ENCODE data around the gene MAB21L3. TPM values are rescaled to one million over a fixed set of nuclear protein-coding genes. Genes with fewer than 3 reads are reported as not detected.

The MAB21L3 gene
- total RNA-seq, 1 experiment from 2014 or later: not detected

DNA sequence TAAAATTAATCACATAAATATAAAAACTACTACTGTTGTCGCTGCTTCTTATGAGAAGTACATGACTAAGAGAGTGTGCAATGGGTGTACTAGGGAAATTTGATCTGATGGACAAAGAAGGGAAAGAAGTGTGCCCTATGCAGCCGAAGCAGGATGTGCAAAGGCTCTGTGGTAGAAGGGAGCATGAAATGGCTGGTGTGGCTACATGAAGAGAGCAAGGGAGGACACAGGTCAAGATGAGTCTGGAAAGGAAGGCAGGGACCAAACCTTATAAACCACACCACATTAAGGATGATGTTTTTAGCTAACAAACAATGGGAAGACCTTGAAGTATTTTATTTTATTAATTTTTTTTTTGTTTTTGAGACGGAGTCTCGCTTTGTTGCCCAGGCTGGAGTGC, 20.0 kb downstream of the MAB21L3 start:
- H2AK5ac ChIP-seq (ENCODE audit: insufficient read length, low read length): no peak overlapping the region
- Mint-ChIP-seq H3K36me3 (ENCODE audit: insufficient read depth in 1 of 3, low read depth in 3 of 3) (no peaks in the 10 kb centered on the region; a peak in 1 of 7 replicates), H3K4me3 (no peak overlapping the region), H3K4me1 (no peaks in the 10 kb centered on the region), H3K27me3 (ENCODE audit: low read depth) (no peaks in the 10 kb centered on the region; the same call in 1 of the 2 replicates), H3K27ac (no peak overlapping the region), H3K9me3 (no peaks in the 10 kb centered on the region; a peak in 1 of 5 replicates)
- no peaks in the 10 kb centered on the region for H3K4me1 ChIP-seq (ENCODE audit: insufficient read depth, low read length)
- no peak overlapping the region for H4K91ac ChIP-seq (ENCODE audit: insufficient read length, low read depth, low read length)
- H2BK20ac ChIP-seq (ENCODE audit: low read depth, low read length, poor library complexity, severe bottlenecking): no peak overlapping the region
- no peak overlapping the region for H3K18ac ChIP-seq (ENCODE audit: insufficient read length, low read depth, low read length)
- no peak overlapping the region for H2BK5ac ChIP-seq (ENCODE audit: insufficient read length, low read length)
- H2BK12ac ChIP-seq (ENCODE audit: insufficient read length, low read depth, low read length): no peak overlapping the region
- H3K56ac ChIP-seq (ENCODE audit: insufficient read length, low read depth, low read length): no peak overlapping the region
- no peaks in the 10 kb centered on the region for H4K20me1 ChIP-seq (ENCODE audit: control insufficient read depth, insufficient read depth, insufficient read length)
- no peak overlapping the region for H3T11ph ChIP-seq (ENCODE audit: low read length)
- no CpG with 5 or more reads among the region's 4 CpGs for WGBS (ENCODE audit: extremely low coverage, insufficient read length, low lambda C conversion rate)
- no peak overlapping the region for H2AFZ ChIP-seq (ENCODE audit: low read length)
- H3K4ac ChIP-seq (ENCODE audit: low read depth, low read length): no peak overlapping the region
- no peak overlapping the region for H3K4me2 ChIP-seq (ENCODE audit: insufficient read depth, insufficient read length, low read length)
- no peak overlapping the region for H3K23ac ChIP-seq (ENCODE audit: insufficient read length, low read depth, low read length)
- no peaks in the 10 kb centered on the region for H3K79me1 ChIP-seq (ENCODE audit: insufficient read depth, low read depth, low read length, poor library complexity, severe bottlenecking)
- H2BK120ac ChIP-seq (ENCODE audit: low read depth, low read length, poor library complexity, severe bottlenecking): no peak overlapping the region
- no peak for DNase-seq
- no peak overlapping the region for H3K14ac ChIP-seq (ENCODE audit: insufficient read depth, low read length)
- H3K27ac ChIP-seq (ENCODE audit: insufficient read length, low read depth, low read length): no peak overlapping the region
- H3K79me2 ChIP-seq (ENCODE audit: insufficient read depth, low read length): no peaks in the 10 kb centered on the region
- no peak overlapping the region for H2BK15ac ChIP-seq (ENCODE audit: low read depth, low read length)
- no peak overlapping the region for H3K9ac ChIP-seq (ENCODE audit: extremely low read depth, insufficient read length, low read length)
- no peak overlapping the region for H4K8ac ChIP-seq (replicated peaks; ENCODE audit: insufficient read length, low read depth, low read length)
- no peaks in the 10 kb centered on the region for H3K23me2 ChIP-seq (ENCODE audit: insufficient read length, low read depth, low read length, poor library complexity, severe bottlenecking)
- no peaks in the 10 kb centered on the region for H3K9me3 ChIP-seq (ENCODE audit: control insufficient read depth, low read depth, low read length)
- no peak overlapping the region for H4K5ac ChIP-seq (ENCODE audit: insufficient read length, low read depth, low read length)
- H3K27me3 ChIP-seq (ENCODE audit: insufficient read depth, low read length): no peaks in the 10 kb centered on the region
- TF ChIP-seq, protein P1, sequence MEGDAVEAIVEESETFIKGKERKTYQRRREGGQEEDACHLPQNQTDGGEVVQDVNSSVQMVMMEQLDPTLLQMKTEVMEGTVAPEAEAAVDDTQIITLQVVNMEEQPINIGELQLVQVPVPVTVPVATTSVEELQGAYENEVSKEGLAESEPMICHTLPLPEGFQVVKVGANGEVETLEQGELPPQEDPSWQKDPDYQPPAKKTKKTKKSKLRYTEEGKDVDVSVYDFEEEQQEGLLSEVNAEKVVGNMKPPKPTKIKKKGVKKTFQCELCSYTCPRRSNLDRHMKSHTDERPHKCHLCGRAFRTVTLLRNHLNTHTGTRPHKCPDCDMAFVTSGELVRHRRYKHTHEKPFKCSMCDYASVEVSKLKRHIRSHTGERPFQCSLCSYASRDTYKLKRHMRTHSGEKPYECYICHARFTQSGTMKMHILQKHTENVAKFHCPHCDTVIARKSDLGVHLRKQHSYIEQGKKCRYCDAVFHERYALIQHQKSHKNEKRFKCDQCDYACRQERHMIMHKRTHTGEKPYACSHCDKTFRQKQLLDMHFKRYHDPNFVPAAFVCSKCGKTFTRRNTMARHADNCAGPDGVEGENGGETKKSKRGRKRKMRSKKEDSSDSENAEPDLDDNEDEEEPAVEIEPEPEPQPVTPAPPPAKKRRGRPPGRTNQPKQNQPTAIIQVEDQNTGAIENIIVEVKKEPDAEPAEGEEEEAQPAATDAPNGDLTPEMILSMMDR (conservative IDR thresholded peaks at IDR 0.05): no peak
